K562 (cell line): ENCODE data around the gene ATP5F1D. TPM values are rescaled to one million over a fixed set of nuclear protein-coding genes. Genes with fewer than 3 reads are reported as not detected.
A peak's percentile ranks its signal among the peaks of the same experiment; 100 is the strongest.

Experiments used
- ARID1B ChIP-seq: fragments of 450-650 bp; IDR thresholded peaks from 2 replicates; pipeline ENCODE4 v1.6.1; 2016; ENCODE audit warnings: antibody characterized with exemption, mild to moderate bottlenecking, inconsistent platforms
- DIDO1 ChIP-seq: fragments of 450-650 bp; IDR thresholded peaks from 2 replicates; pipeline ENCODE4 v1.6.1; 2016; ENCODE audit warnings: low read depth, missing biosample characterization, missing genetic modification characterization
- FOXK1 ChIP-seq: sonication (generic); formaldehyde crosslinking; IDR thresholded peaks from 2 replicates; pipeline ENCODE4 v1.8.0; 2022; ENCODE audit warnings: missing genetic modification reagents, mild to moderate bottlenecking, borderline replicate concordance
- HDAC1 ChIP-seq, 2 experiments: fragments of 450-650 bp; IDR thresholded peaks; 2 replicates each; pipeline ENCODE4 v1.6.1; 2016 to 2017; ENCODE audit warnings: inconsistent platforms in 1 of 2, mild to moderate bottlenecking in 1 of 2, moderate library complexity in 1 of 2
- MEF2A ChIP-seq: IDR thresholded peaks from 2 replicates; pipeline ENCODE4 v1.6.1; 2011; ENCODE audit warnings: low read depth, mild to moderate bottlenecking, low read length, moderate library complexity; ENCODE audit not compliant: control insufficient read depth
- MIER1 ChIP-seq: fragments of 450-650 bp; IDR thresholded peaks from 2 replicates; pipeline ENCODE4 v1.6.1; 2016; ENCODE audit warnings: antibody characterized with exemption, mild to moderate bottlenecking, low read depth
- NCOA4 ChIP-seq: fragments of 450-650 bp; IDR thresholded peaks from 2 replicates; pipeline ENCODE4 v1.6.1; 2018; ENCODE audit warnings: mild to moderate bottlenecking; ENCODE audit not compliant: partially characterized antibody
- NR2C2 ChIP-seq, 2 experiments: fragments of 200-800 bp in 1 of 2; sonication (Bioruptor generic) in 1 of 2; sonication (generic) in 1 of 2; formaldehyde crosslinking in 1 of 2; IDR thresholded peaks; 2 replicates each; pipeline versions ENCODE4 v1.6.1 to v1.8.0; 2016 to 2022; ENCODE audit warnings: mild to moderate bottlenecking in 1 of 2, missing compliant biosample characterization in 1 of 2, missing genetic modification characterization in 1 of 2, missing genetic modification reagents in 1 of 2
- TRIM28 ChIP-seq: fragments of 450-650 bp; IDR thresholded peaks from 2 replicates; pipeline ENCODE4 v1.6.1; 2017
- TSC22D4 ChIP-seq: fragments of 450-650 bp; IDR thresholded peaks from 2 replicates; pipeline ENCODE4 v1.6.1; 2016; ENCODE audit warnings: missing genetic modification characterization, missing biosample characterization, control low read depth
- ZBTB7A ChIP-seq: IDR thresholded peaks from 2 replicates; pipeline ENCODE4 v1.6.1; 2011; ENCODE audit warnings: low read depth, mild to moderate bottlenecking, low read length, moderate library complexity, borderline replicate concordance; ENCODE audit not compliant: control insufficient read depth
- ZNF253 ChIP-seq: fragments of 250-450 bp; sonication (Bioruptor Pico); conservative IDR thresholded peaks from 2 replicates; pipeline ENCODE4 v1.6.1; 2021; ENCODE audit warnings: mild to moderate bottlenecking
- ZNF436 ChIP-seq: fragments of 250-450, 450-650 bp; sonication (Bioruptor Pico); formaldehyde crosslinking; IDR thresholded peaks from 2 replicates; pipeline ENCODE4 v1.7.0; 2020; ENCODE audit warnings: mild to moderate bottlenecking
- ZNF699 ChIP-seq: fragments of 250-450 bp; sonication (Bioruptor Pico); IDR thresholded peaks from 2 replicates; pipeline ENCODE4 v1.8.0; 2021; ENCODE audit warnings: mild to moderate bottlenecking, moderate library complexity; ENCODE audit not compliant: insufficient replicate concordance
- polyA plus RNA-seq, 8 experiments: library from polyadenylated mRNA; depleted of rRNA in 4 of 8; stranded (reverse) in 5 of 8; unstranded in 3 of 8; fragments of >200 nt; fragmentation: Nextera tagmentation in 2 of 8; fragmentation: Illumina TruSeq in 1 of 8; extraction: Ambion mirVana in 2 of 8; extraction: Trizol in 1 of 8; gene quantifications; 2 replicates each; pipeline versions ENCODE4 v1.2.1 to v1.2.3, GENCODE V29; 2011 to 2014; ENCODE audit warnings: inconsistent platforms in 1 of 8, missing spikeins in 1 of 8
- total RNA-seq, 7 experiments: library from RNA; depleted of rRNA in 6 of 7; stranded (reverse); fragments of >200 nt in 6 of 7; fragmentation: Illumina TruSeq in 2 of 7; extraction: Trizol in 2 of 7; gene quantifications; 2 replicates each; pipeline versions ENCODE4 v1.2.1 to v1.2.3, GENCODE V29; 2011 to 2021; ENCODE audit warnings: low replicate concordance in 1 of 7
- TF ChIP-seq, protein P1 (sequence below): sonication (generic); formaldehyde crosslinking; IDR thresholded peaks from 2 replicates; pipeline ENCODE4 v1.4.0; 2020; ENCODE audit warnings: mild to moderate bottlenecking, missing genetic modification reagents
- TF ChIP-seq, protein P2 (sequence below): fragments of 200-800 bp; sonication (Bioruptor generic); IDR thresholded peaks from 2 replicates; pipeline ENCODE4 v1.6.1; 2017; ENCODE audit warnings: missing genetic modification characterization, missing compliant biosample characterization
- TF ChIP-seq, protein P3 (sequence below): fragments of 450-650 bp; IDR thresholded peaks from 2 replicates; pipeline ENCODE4 v1.6.1; 2017; ENCODE audit warnings: antibody characterized with exemption, mild to moderate bottlenecking
- TF ChIP-seq, protein P4 (sequence below), 3 experiments: fragments of 200-800 bp in 1 of 3; sonication (Bioruptor generic) in 1 of 3; sonication (generic) in 1 of 3; formaldehyde crosslinking in 1 of 3; IDR thresholded peaks; 2 replicates each; pipeline versions ENCODE4 v1.6.1 to v1.8.0; 2016 to 2022; ENCODE audit warnings: mild to moderate bottlenecking in 2 of 3, missing compliant biosample characterization in 2 of 3, missing genetic modification characterization in 2 of 3, missing genetic modification reagents in 1 of 3

The ATP5F1D gene
- total and polyA plus RNA-seq, 9 of the 15 experiments (the other 6 are each of a cell fraction or from before 2014, with no cell fraction given) = 3.9 to 409 (median 36.8) TPM

DNA sequence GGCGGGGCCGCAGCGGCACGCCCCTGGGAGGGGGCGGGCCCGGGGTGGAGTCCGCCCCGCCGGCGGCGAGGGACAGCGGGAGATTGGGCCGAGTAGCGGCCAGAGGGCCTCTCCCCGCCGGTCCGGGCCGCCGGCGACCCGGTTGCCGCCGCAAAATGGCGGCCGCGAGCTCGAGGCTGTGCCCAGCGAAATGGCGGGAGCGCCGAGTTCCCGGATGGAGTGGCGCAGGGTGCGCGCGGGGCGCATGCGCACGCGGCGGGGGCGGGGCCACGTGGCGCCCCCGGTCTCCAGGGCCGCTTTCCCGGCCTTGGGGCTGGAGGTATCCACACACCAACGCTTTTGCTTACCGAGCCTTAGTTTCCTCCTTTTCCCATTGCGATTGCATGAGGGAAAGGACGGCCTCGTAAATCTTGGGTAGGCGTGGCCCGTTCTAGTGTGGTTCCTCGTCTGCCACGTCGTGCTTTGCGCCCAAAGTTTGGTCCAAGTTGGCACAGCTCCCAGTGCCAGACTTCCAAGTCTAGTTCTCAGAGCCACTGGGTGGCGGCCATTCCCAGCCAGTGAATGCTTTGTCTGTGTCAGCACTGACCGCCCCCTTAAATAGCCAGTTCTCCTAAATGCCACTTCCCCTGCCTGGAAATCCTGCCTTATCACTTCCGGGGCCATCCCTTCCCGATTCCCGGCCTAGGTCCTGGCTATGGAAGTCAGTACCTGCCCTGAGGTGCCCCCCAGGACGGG lies 28.1 kb downstream of the ATP5F1D start (continued):
- 0 out of 2 replicates have a peak, but pooled peaks have one; percentile 14 for TF ChIP-seq ZBTB7A
- TF ChIP-seq MIER1 = no peak
- TF ChIP-seq NCOA4 = no peak
- peak; percentile 25; the same call in 1 of the 2 replicates for TF ChIP-seq ARID1B
- TF ChIP-seq FOXK1 (CRISPR knock-in tag) = no peak
- TF ChIP-seq, protein P1, sequence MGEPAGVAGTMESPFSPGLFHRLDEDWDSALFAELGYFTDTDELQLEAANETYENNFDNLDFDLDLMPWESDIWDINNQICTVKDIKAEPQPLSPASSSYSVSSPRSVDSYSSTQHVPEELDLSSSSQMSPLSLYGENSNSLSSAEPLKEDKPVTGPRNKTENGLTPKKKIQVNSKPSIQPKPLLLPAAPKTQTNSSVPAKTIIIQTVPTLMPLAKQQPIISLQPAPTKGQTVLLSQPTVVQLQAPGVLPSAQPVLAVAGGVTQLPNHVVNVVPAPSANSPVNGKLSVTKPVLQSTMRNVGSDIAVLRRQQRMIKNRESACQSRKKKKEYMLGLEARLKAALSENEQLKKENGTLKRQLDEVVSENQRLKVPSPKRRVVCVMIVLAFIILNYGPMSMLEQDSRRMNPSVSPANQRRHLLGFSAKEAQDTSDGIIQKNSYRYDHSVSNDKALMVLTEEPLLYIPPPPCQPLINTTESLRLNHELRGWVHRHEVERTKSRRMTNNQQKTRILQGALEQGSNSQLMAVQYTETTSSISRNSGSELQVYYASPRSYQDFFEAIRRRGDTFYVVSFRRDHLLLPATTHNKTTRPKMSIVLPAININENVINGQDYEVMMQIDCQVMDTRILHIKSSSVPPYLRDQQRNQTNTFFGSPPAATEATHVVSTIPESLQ (CRISPR knock-in tag) = no peak
- TF ChIP-seq ZNF699 (CRISPR knock-in tag) = no peak
- TF ChIP-seq ZNF253 (CRISPR knock-in tag) = no peak
- TF ChIP-seq, protein P2, sequence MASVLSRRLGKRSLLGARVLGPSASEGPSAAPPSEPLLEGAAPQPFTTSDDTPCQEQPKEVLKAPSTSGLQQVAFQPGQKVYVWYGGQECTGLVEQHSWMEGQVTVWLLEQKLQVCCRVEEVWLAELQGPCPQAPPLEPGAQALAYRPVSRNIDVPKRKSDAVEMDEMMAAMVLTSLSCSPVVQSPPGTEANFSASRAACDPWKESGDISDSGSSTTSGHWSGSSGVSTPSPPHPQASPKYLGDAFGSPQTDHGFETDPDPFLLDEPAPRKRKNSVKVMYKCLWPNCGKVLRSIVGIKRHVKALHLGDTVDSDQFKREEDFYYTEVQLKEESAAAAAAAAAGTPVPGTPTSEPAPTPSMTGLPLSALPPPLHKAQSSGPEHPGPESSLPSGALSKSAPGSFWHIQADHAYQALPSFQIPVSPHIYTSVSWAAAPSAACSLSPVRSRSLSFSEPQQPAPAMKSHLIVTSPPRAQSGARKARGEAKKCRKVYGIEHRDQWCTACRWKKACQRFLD (CRISPR knock-in tag) = no peak
- no peak for TF ChIP-seq MEF2A
- TF ChIP-seq, protein P3, sequence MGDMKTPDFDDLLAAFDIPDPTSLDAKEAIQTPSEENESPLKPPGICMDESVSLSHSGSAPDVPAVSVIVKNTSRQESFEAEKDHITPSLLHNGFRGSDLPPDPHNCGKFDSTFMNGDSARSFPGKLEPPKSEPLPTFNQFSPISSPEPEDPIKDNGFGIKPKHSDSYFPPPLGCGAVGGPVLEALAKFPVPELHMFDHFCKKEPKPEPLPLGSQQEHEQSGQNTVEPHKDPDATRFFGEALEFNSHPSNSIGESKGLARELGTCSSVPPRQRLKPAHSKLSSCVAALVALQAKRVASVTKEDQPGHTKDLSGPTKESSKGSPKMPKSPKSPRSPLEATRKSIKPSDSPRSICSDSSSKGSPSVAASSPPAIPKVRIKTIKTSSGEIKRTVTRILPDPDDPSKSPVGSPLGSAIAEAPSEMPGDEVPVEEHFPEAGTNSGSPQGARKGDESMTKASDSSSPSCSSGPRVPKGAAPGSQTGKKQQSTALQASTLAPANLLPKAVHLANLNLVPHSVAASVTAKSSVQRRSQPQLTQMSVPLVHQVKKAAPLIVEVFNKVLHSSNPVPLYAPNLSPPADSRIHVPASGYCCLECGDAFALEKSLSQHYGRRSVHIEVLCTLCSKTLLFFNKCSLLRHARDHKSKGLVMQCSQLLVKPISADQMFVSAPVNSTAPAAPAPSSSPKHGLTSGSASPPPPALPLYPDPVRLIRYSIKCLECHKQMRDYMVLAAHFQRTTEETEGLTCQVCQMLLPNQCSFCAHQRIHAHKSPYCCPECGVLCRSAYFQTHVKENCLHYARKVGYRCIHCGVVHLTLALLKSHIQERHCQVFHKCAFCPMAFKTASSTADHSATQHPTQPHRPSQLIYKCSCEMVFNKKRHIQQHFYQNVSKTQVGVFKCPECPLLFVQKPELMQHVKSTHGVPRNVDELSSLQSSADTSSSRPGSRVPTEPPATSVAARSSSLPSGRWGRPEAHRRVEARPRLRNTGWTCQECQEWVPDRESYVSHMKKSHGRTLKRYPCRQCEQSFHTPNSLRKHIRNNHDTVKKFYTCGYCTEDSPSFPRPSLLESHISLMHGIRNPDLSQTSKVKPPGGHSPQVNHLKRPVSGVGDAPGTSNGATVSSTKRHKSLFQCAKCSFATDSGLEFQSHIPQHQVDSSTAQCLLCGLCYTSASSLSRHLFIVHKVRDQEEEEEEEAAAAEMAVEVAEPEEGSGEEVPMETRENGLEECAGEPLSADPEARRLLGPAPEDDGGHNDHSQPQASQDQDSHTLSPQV = peak; percentile 87
- TF ChIP-seq TRIM28 = no peak
- TF ChIP-seq ZNF436 (CRISPR knock-in tag) = no peak
- TF ChIP-seq DIDO1 (tag) = no peak
- no peak for TF ChIP-seq NR2C2 (CRISPR knock-in tag; IDR thresholded peaks at IDR 0.05)
- TF ChIP-seq NR2C2 (tag; IDR thresholded peaks at IDR 0.05) = peak; percentile 78
- TF ChIP-seq, protein P4, sequence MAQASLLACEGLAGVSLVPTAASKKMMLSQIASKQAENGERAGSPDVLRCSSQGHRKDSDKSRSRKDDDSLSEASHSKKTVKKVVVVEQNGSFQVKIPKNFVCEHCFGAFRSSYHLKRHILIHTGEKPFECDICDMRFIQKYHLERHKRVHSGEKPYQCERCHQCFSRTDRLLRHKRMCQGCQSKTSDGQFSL (CRISPR knock-in tag; IDR thresholded peaks at IDR 0.05) = no peak
- TF ChIP-seq, protein P4 (tag; IDR thresholded peaks at IDR 0.05) = peak in 1 of 2 experiments; percentile 2; a peak in 1 of 4 replicates
- no peak for TF ChIP-seq TSC22D4 (tag)
- TF ChIP-seq HDAC1 (IDR thresholded peaks at IDR 0.05) = peak in 1 of 2 experiments; percentile 64; a peak in 2 of 4 replicates
